WTC11 (cell line): Measurements from ENCODE around the gene MRPS5.

Experiments
- ATF1 ChIP-seq: sonication (generic); formaldehyde crosslinking; IDR thresholded peaks from 2 replicates; pipeline ENCODE4 v1.8.1; 2023; ENCODE audit warnings: mild to moderate bottlenecking, moderate library complexity, missing genetic modification reagents
- ATF3 ChIP-seq: sonication (generic); formaldehyde crosslinking; conservative IDR thresholded peaks from 2 replicates; pipeline ENCODE4 v1.8.1; 2022; ENCODE audit warnings: mild to moderate bottlenecking, missing genetic modification reagents
- CBFB ChIP-seq: sonication (generic); formaldehyde crosslinking; IDR thresholded peaks from 2 replicates; pipeline ENCODE4 v1.8.1; 2022; ENCODE audit warnings: mild to moderate bottlenecking, low read depth, missing genetic modification reagents
- CREM ChIP-seq: sonication (generic); formaldehyde crosslinking; IDR thresholded peaks from 2 replicates; pipeline ENCODE4 v1.8.1; 2022; ENCODE audit warnings: mild to moderate bottlenecking, missing genetic modification reagents, moderate library complexity
- CTCF ChIP-seq: fragments of 200-600 bp; IDR thresholded peaks from 2 replicates; pipeline ENCODE4 v1.8.0; 2022; ENCODE audit warnings: antibody characterized with exemption
- ELF4 ChIP-seq: sonication (generic); formaldehyde crosslinking; IDR thresholded peaks from 2 replicates; pipeline ENCODE4 v1.8.1; 2022; ENCODE audit warnings: low read depth, mild to moderate bottlenecking, moderate library complexity, missing genetic modification reagents
- HMGXB4 ChIP-seq: sonication (generic); formaldehyde crosslinking; IDR thresholded peaks from 2 replicates; pipeline ENCODE4 v1.8.1; 2023; ENCODE audit warnings: mild to moderate bottlenecking, moderate library complexity, missing genetic modification reagents
- NFATC4 ChIP-seq: fragments of 250-450 bp; sonication (Bioruptor Pico); IDR thresholded peaks from 2 replicates; pipeline ENCODE4 v1.9.0; 2021; ENCODE audit warnings: mild to moderate bottlenecking
- NR2C2 ChIP-seq: sonication (generic); formaldehyde crosslinking; IDR thresholded peaks from 2 replicates; pipeline ENCODE4 v1.8.0; 2022; ENCODE audit warnings: mild to moderate bottlenecking, missing genetic modification reagents
- TEAD4 ChIP-seq: sonication (generic); formaldehyde crosslinking; IDR thresholded peaks from 2 replicates; pipeline ENCODE4 v1.8.0; 2022; ENCODE audit warnings: mild to moderate bottlenecking, missing genetic modification reagents
- USF2 ChIP-seq: sonication (generic); formaldehyde crosslinking; IDR thresholded peaks from 2 replicates; pipeline ENCODE4 v1.8.1; 2023; ENCODE audit warnings: mild to moderate bottlenecking, missing genetic modification reagents, moderate library complexity
- ZNF138 ChIP-seq: sonication (generic); formaldehyde crosslinking; conservative IDR thresholded peaks from 2 replicates; pipeline ENCODE4 v1.8.1; 2022; ENCODE audit warnings: mild to moderate bottlenecking, moderate library complexity, missing genetic modification reagents
- ZNF317 ChIP-seq: sonication (generic); formaldehyde crosslinking; IDR thresholded peaks from 2 replicates; pipeline ENCODE4 v1.8.1; 2023; ENCODE audit warnings: low read depth, mild to moderate bottlenecking, moderate library complexity, missing genetic modification reagents, borderline replicate concordance

GRCh38 chr2:95074663-95075439, 46.8 kb downstream of the MRPS5 start:
- TF ChIP-seq NR2C2 (CRISPR knock-in tag): no peak
- no peak for TF ChIP-seq CTCF
- TF ChIP-seq ATF3: no peak
- no peak for TF ChIP-seq ZNF317
- TF ChIP-seq CBFB (CRISPR knock-in tag): no peak
- TF ChIP-seq NFATC4 (CRISPR knock-in tag): no peak
- TF ChIP-seq TEAD4 (CRISPR knock-in tag): no peak
- TF ChIP-seq ELF4 (CRISPR knock-in tag): no peak
- TF ChIP-seq ZNF138 (CRISPR knock-in tag): no peak
- TF ChIP-seq HMGXB4: no peak
- no peak for TF ChIP-seq USF2 (CRISPR knock-in tag)
- no peak for TF ChIP-seq CREM (CRISPR knock-in tag)
- TF ChIP-seq ATF1 (CRISPR knock-in tag): no peak
